Activated CD8-positive, alpha-beta T cell treated with anti-CD3 and anti-CD28 coated beads for 36 hours (primary cell): ENCODE measurements around the gene CCL25. TPM values are rescaled to one million over a fixed set of nuclear protein-coding genes. Genes with fewer than 3 reads are reported as not detected.
"Not testable (repeated sequence)": the region's sequence is repeated elsewhere in the genome, so short reads cannot be mapped to it uniquely, and the experiment has no call there.

Source experiments
- ATAC-seq: fragments of 200-7000 bp; cut with Tn5 transposase; one replicate; pipeline ENCODE4 v1.10.0; 2021; ENCODE audit warnings: mild to moderate bottlenecking, moderate library complexity
- CTCF ChIA-PET: fragments of 350-600 bp; sonication (Branson Sonifier 250); formaldehyde crosslinking; loops from one replicate; lab custom pipeline; 2021; ENCODE audit warnings: antibody characterized with exemption; lab: Charles Lee
- POLR2A ChIA-PET: fragments of 350-600 bp; sonication (Branson Sonifier 250); formaldehyde crosslinking; loops from one replicate; lab custom pipeline; 2021; ENCODE audit warnings: antibody characterized with exemption; lab: Charles Lee
- DNase-seq: peaks from one replicate; pipeline ENCODE4 v3.0.0-alpha.2; 2020
- H3K27ac Mint-ChIP-seq: one replicate; pipeline ENCODE4 v1.8.0; 2021; ENCODE audit warnings: mild to moderate bottlenecking, mixed read lengths
- H3K27me3 Mint-ChIP-seq: one replicate; pipeline ENCODE4 v1.8.0; 2021; ENCODE audit warnings: mixed read lengths
- H3K36me3 Mint-ChIP-seq: one replicate; pipeline ENCODE4 v1.8.0; 2021; ENCODE audit warnings: low read depth, mixed read lengths
- H3K4me1 Mint-ChIP-seq: one replicate; pipeline ENCODE4 v1.8.0; 2021; ENCODE audit warnings: low read depth, mixed read lengths
- H3K4me3 Mint-ChIP-seq: one replicate; pipeline ENCODE4 v1.8.0; 2021; ENCODE audit warnings: mild to moderate bottlenecking, moderate library complexity, mixed read lengths
- H3K9me3 Mint-ChIP-seq: one replicate; pipeline ENCODE4 v1.8.0; 2021; ENCODE audit warnings: mixed read lengths
- CTCF ChIP-seq: fragments of 200-600 bp; IDR thresholded peaks from one replicate; pipeline ENCODE4 v1.8.0; 2022; ENCODE audit warnings: antibody characterized with exemption, mild to moderate bottlenecking
- intact Hi-C: fragments of 100-400 bp; cut with micrococcal nuclease; formaldehyde crosslinking; loops from one replicate; pipeline ENCODE4 v1.10.0; 2022
- total RNA-seq, 2 experiments: library from RNA; stranded (reverse); gene quantifications; one replicate each; pipeline ENCODE4 v1.2.3, GENCODE V29; 2021

The CCL25 gene
- total RNA-seq, 2 experiments from 2014 or later: 0.29 TPM; not detected in 1

- Mint-ChIP-seq H3K36me3 (peaks cover 1% of the 10 kb centered on the region), H3K4me1 (peaks cover 2% of the 10 kb centered on the region), H3K27me3 (no peaks in the 10 kb centered on the region), H3K9me3 (no peaks in the 10 kb centered on the region), H3K4me3 (no peak overlapping the region), H3K27ac (no peak overlapping the region)
- intact Hi-C loops: no loop called here
- ChIA-PET POLR2A (interaction anchor here (0.8 kb wide), 1 partner anchor 14 kb away, joined by 3 read pairs; no protein-coding TSS in a partner anchor), CTCF (interaction anchor here (0.7 to 1.6 kb wide), 2 partner anchors 11 to 51 kb away, joined by 3 to 4 read pairs; no protein-coding TSS in a partner anchor)
- TF ChIP-seq CTCF: peak; percentile 16
- peak; percentile 64 for DNase-seq
- peak; percentile 95 for ATAC-seq
Observed at GRCh38 chr19:8017808-8018207, 34.8 kb upstream of the CCL25 start.

- H3K9me3 Mint-ChIP-seq: no peaks in the 10 kb centered on the region
- ChIA-PET POLR2A (no interaction called here), CTCF (no interaction called here)
- H3K27ac Mint-ChIP-seq: no peak overlapping the region
- no peak for TF ChIP-seq CTCF
- H3K36me3 Mint-ChIP-seq: no peaks in the 10 kb centered on the region
- intact Hi-C loops: no loop called here
- H3K4me1 Mint-ChIP-seq: peaks cover 2% of the 10 kb centered on the region
- H3K4me3 Mint-ChIP-seq: no peak overlapping the region
- ATAC-seq: no peak
- no peak for DNase-seq
- H3K27me3 Mint-ChIP-seq: no peaks in the 10 kb centered on the region
Observed at GRCh38 chr19:8020681-8021080, 31.9 kb upstream of the CCL25 start.

GRCh38 chr19:8021374-8021773 is 31.2 kb upstream of the CCL25 start:
- no peaks in the 10 kb centered on the region for H3K36me3 Mint-ChIP-seq
- no peak overlapping the region for H3K27ac Mint-ChIP-seq
- no peaks in the 10 kb centered on the region for H3K27me3 Mint-ChIP-seq
- CTCF ChIA-PET: no interaction called here
- intact Hi-C loops: no loop called here
- H3K9me3 Mint-ChIP-seq: no peaks in the 10 kb centered on the region
- ATAC-seq (no peak), DNase-seq (no peak)
- POLR2A ChIA-PET: no interaction called here
- no peak for TF ChIP-seq CTCF
- no peak overlapping the region for H3K4me3 Mint-ChIP-seq
- H3K4me1 Mint-ChIP-seq: peaks cover 2% of the 10 kb centered on the region

- POLR2A ChIA-PET: no interaction called here
- intact Hi-C loops: no loop called here
- Mint-ChIP-seq H3K36me3 (no peaks in the 10 kb centered on the region), H3K9me3 (no peaks in the 10 kb centered on the region), H3K27ac (no peak overlapping the region), H3K4me3 (no peak overlapping the region), H3K27me3 (no peaks in the 10 kb centered on the region), H3K4me1 (peaks cover 2% of the 10 kb centered on the region)
- no peak for DNase-seq
- ATAC-seq: no peak
- no peak for TF ChIP-seq CTCF
- CTCF ChIA-PET: no interaction called here
Observed at GRCh38 chr19:8022275-8022674, 30.3 kb upstream of the CCL25 start.

GRCh38 chr19:8023371-8023770 is 29.2 kb upstream of the CCL25 start:
- no peak for DNase-seq
- no peaks in the 10 kb centered on the region for H3K27me3 Mint-ChIP-seq
- no peak overlapping the region for H3K4me3 Mint-ChIP-seq
- H3K36me3 Mint-ChIP-seq: no peaks in the 10 kb centered on the region
- CTCF ChIA-PET: no interaction called here
- intact Hi-C loops: no loop called here
- no peaks in the 10 kb centered on the region for H3K4me1 Mint-ChIP-seq
- TF ChIP-seq CTCF: no peak
- H3K27ac Mint-ChIP-seq: no peak overlapping the region
- ATAC-seq: no peak
- POLR2A ChIA-PET: no interaction called here
- H3K9me3 Mint-ChIP-seq: no peaks in the 10 kb centered on the region

- H3K27me3 Mint-ChIP-seq, H3K4me1 Mint-ChIP-seq, intact Hi-C loops, H3K9me3 Mint-ChIP-seq, H3K36me3 Mint-ChIP-seq, DNase-seq, H3K27ac Mint-ChIP-seq, ATAC-seq, H3K4me3 Mint-ChIP-seq: not testable (repeated sequence)
- ChIA-PET CTCF (interaction anchor here (0.8 kb wide), 1 partner anchor 19 kb away, joined by 3 read pairs; the partner anchor contains the start of gene ELAVL1), POLR2A (interaction anchor here (0.6 kb wide), 1 partner anchor 81 kb away, joined by 5 read pairs; no protein-coding TSS in a partner anchor)
Observed at GRCh38 chr19:8024256-8024655, 28.3 kb upstream of the CCL25 start.
